KMS-11 (cell line): ENCODE data around the gene PROCA1.

ENCODE experiments used
- H2AFZ ChIP-seq: fragments of 200-600 bp; sonication (generic); 2 replicates; pipeline ENCODE4 v1.6.1; 2016; ENCODE audit warnings: antibody characterized with exemption, mixed run types, low read depth
- H3K27ac ChIP-seq: fragments of 200-600 bp; sonication (generic); 2 replicates; pipeline ENCODE4 v1.6.1; 2016; ENCODE audit warnings: mild to moderate bottlenecking, mixed run types
- H3K27me3 ChIP-seq: fragments of 200-600 bp; sonication (generic); 2 replicates; pipeline ENCODE4 v1.6.1; 2017; ENCODE audit warnings: mild to moderate bottlenecking, low read depth, mixed run types, moderate library complexity; ENCODE audit not compliant: insufficient read depth
- H3K36me3 ChIP-seq: fragments of 200-600 bp; sonication (generic); 2 replicates; pipeline ENCODE4 v1.6.1; 2017; ENCODE audit warnings: mild to moderate bottlenecking, mixed run types; ENCODE audit not compliant: insufficient read depth
- H3K4me1 ChIP-seq: fragments of 200-600 bp; sonication (generic); 2 replicates; pipeline ENCODE4 v1.6.1; 2016; ENCODE audit warnings: mild to moderate bottlenecking, low read depth, mixed run types; ENCODE audit not compliant: poor library complexity, severe bottlenecking
- H3K4me2 ChIP-seq: fragments of 200-600 bp; sonication (generic); 2 replicates; pipeline ENCODE4 v1.7.0; 2016; ENCODE audit warnings: mild to moderate bottlenecking, mixed run types
- H3K4me3 ChIP-seq: fragments of 200-600 bp; sonication (generic); IDR thresholded peaks from 2 replicates; pipeline ENCODE4 v1.6.1; 2017; ENCODE audit warnings: low read depth, low read length, mixed read lengths; ENCODE audit not compliant: insufficient read depth
- H3K79me2 ChIP-seq: fragments of 200-600 bp; sonication (generic); 2 replicates; pipeline ENCODE4 v1.6.1; 2016; ENCODE audit warnings: low read depth, mixed run types; ENCODE audit not compliant: insufficient read depth
- H3K9ac ChIP-seq: fragments of 200-600 bp; sonication (generic); 2 replicates; pipeline ENCODE4 v1.6.1; 2016; ENCODE audit warnings: mild to moderate bottlenecking, mixed run types
- H4K20me1 ChIP-seq: fragments of 200-600 bp; sonication (generic); 2 replicates; pipeline ENCODE4 v1.6.1; 2016; ENCODE audit warnings: mild to moderate bottlenecking, mixed run types; ENCODE audit not compliant: insufficient read depth
- CTCF ChIP-seq: fragments of 200-600 bp; sonication (generic); conservative IDR thresholded peaks from 2 replicates; pipeline ENCODE4 v1.6.1; 2017; ENCODE audit warnings: low read depth, mild to moderate bottlenecking, antibody characterized with exemption, low read length, moderate library complexity, mixed read lengths

PROCA1 gene

GRCh38 chr17:28707339-28707720, 4.4 kb downstream of the PROCA1 start:
- Histone ChIP-seq H3K4me1 (no peaks in the 10 kb centered on the region), H3K9ac (no peak overlapping the region), H3K27ac (no peak overlapping the region)

GRCh38 chr17:28706471-28707338, 5.0 kb downstream of the PROCA1 start:
- H3K4me2 ChIP-seq: no peak overlapping the region
- TF ChIP-seq CTCF: no peak
- no peaks in the 10 kb centered on the region for H4K20me1 ChIP-seq
- H3K9ac ChIP-seq: no peak overlapping the region
- H3K27me3 ChIP-seq: no peaks in the 10 kb centered on the region
- no peaks in the 10 kb centered on the region for H3K36me3 ChIP-seq
- no peak overlapping the region for H2AFZ ChIP-seq
- H3K79me2 ChIP-seq: no peaks in the 10 kb centered on the region
- H3K27ac ChIP-seq: no peak overlapping the region
- no peak overlapping the region for H3K4me3 ChIP-seq
- H3K4me1 ChIP-seq: no peaks in the 10 kb centered on the region

More at GRCh38 chr17:28707339-28707720, 4.4 kb downstream of the PROCA1 start:
- Histone ChIP-seq H2AFZ (no peak overlapping the region), H3K4me2 (no peak overlapping the region), H3K36me3 (no peaks in the 10 kb centered on the region), H3K27me3 (no peaks in the 10 kb centered on the region; the same call in 1 of the 2 replicates), H3K79me2 (no peaks in the 10 kb centered on the region), H3K4me3 (no peak overlapping the region), H4K20me1 (no peaks in the 10 kb centered on the region)
- TF ChIP-seq CTCF: no peak

- Histone ChIP-seq H3K4me1 (no peaks in the 10 kb centered on the region), H3K36me3 (no peaks in the 10 kb centered on the region; the same call in 1 of the 2 replicates), H3K27ac (no peak overlapping the region)
Measured at GRCh38 chr17:28705728-28706334, 5.9 kb downstream of the PROCA1 start.

GRCh38 chr17:28705074-28705659, 6.5 kb downstream of the PROCA1 start:
- H3K79me2 ChIP-seq: no peaks in the 10 kb centered on the region
- no peaks in the 10 kb centered on the region; the same call in 1 of the 2 replicates for H3K36me3 ChIP-seq
- H3K4me3 ChIP-seq: no peak overlapping the region
- no peak for TF ChIP-seq CTCF
- H2AFZ ChIP-seq: no peak overlapping the region
- H3K4me2 ChIP-seq: no peak overlapping the region
- no peaks in the 10 kb centered on the region for H3K27me3 ChIP-seq
- H3K27ac ChIP-seq: no peak overlapping the region
- no peaks in the 10 kb centered on the region for H3K4me1 ChIP-seq
- no peak overlapping the region for H3K9ac ChIP-seq
- H4K20me1 ChIP-seq: no peaks in the 10 kb centered on the region

More at GRCh38 chr17:28705728-28706334, 5.9 kb downstream of the PROCA1 start:
- TF ChIP-seq CTCF: no peak
- H3K4me2 ChIP-seq: no peak overlapping the region
- no peaks in the 10 kb centered on the region for H3K27me3 ChIP-seq
- H3K9ac ChIP-seq: no peak overlapping the region
- H3K4me3 ChIP-seq: no peak overlapping the region
- H3K79me2 ChIP-seq: no peaks in the 10 kb centered on the region
- H4K20me1 ChIP-seq: no peaks in the 10 kb centered on the region
- no peak overlapping the region for H2AFZ ChIP-seq
